GM21526 (cell line): ENCODE measurements around the gene POU2AF1.
"Not testable (repeated sequence)": the region's sequence is repeated elsewhere in the genome, so short reads cannot be mapped to it uniquely, and the experiment has no call there.

Experiments
- ATAC-seq: cut with Tn5 transposase; IDR thresholded peaks from one replicate; pipeline ENCODE4 v1.9.1; 2021; ENCODE audit warnings: moderate library complexity; ENCODE audit not compliant: unreplicated experiment, low FRiP score

The POU2AF1 gene

GRCh38 chr11:111410951-111411350 lies 31.9 kb upstream of the POU2AF1 start:
- ATAC-seq: no peak

- peak; percentile 65 for ATAC-seq
Measured at GRCh38 chr11:111409915-111410314, 30.8 kb upstream of the POU2AF1 start.

GRCh38 chr11:111408789-111409727 lies 30.0 kb upstream of the POU2AF1 start:
- ATAC-seq: no peak

GRCh38 chr11:111407652-111408051 lies 28.6 kb upstream of the POU2AF1 start:
- ATAC-seq: no peak

GRCh38 chr11:111406589-111406988 lies 27.5 kb upstream of the POU2AF1 start:
- ATAC-seq: no peak

- ATAC-seq: no peak
Measured at GRCh38 chr11:111406091-111406490, 27.0 kb upstream of the POU2AF1 start.

GRCh38 chr11:111405551-111405950 lies 26.5 kb upstream of the POU2AF1 start:
- no peak for ATAC-seq

GRCh38 chr11:111403051-111403726 lies 24.1 kb upstream of the POU2AF1 start:
- no peak for ATAC-seq

- no peak for ATAC-seq
Measured at GRCh38 chr11:111402411-111402810, 23.3 kb upstream of the POU2AF1 start.

- not testable (repeated sequence) for ATAC-seq
Measured at GRCh38 chr11:111401957-111402356, 22.9 kb upstream of the POU2AF1 start.

- no peak for ATAC-seq
Measured at GRCh38 chr11:111400595-111400994, 21.5 kb upstream of the POU2AF1 start.

GRCh38 chr11:111399187-111400031 lies 20.3 kb upstream of the POU2AF1 start:
- ATAC-seq: no peak

- no peak for ATAC-seq
Measured at GRCh38 chr11:111397034-111397433, 18.0 kb upstream of the POU2AF1 start.

GRCh38 chr11:111395749-111396148 lies 16.7 kb upstream of the POU2AF1 start:
- no peak for ATAC-seq

GRCh38 chr11:111395081-111395480 lies 16.0 kb upstream of the POU2AF1 start:
- ATAC-seq: no peak

GRCh38 chr11:111394147-111394546 lies 15.1 kb upstream of the POU2AF1 start:
- ATAC-seq: not testable (repeated sequence)

GRCh38 chr11:111393585-111393984 lies 14.5 kb upstream of the POU2AF1 start:
- no peak for ATAC-seq

- no peak for ATAC-seq
Measured at GRCh38 chr11:111393096-111393495, 14.0 kb upstream of the POU2AF1 start.

- no peak for ATAC-seq
Measured at GRCh38 chr11:111392552-111392951, 13.5 kb upstream of the POU2AF1 start.

GRCh38 chr11:111391328-111392124 lies 12.5 kb upstream of the POU2AF1 start:
- no peak for ATAC-seq
